ENCODE data around the gene NINJ2.

The NINJ2 gene

DNA sequence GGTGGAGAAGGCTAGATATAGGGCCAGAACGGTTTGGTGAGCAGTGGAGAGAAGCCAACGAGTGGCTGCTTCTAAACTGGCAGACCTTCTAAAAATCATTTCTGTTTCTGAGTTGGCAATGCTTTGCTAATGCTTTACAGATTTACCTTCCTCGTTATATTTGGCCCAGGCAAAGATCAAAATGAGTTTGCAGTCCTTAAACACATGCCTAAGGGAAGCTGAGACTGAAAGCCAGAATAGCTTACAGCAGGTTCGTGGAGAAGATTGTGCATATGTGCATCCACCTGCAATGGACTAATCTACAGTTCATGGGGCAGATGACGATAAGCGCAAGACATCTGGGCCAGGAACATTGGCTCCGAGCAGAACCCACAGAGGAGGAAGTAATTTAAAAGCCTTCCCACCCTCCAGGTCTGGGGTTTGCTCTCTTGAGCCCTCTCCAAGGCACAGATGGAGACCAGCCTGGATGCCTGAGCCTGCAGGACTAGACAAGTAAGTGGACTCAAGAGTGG is 99.4 kb downstream of the NINJ2 start:
- no peak for DNase-seq

DNA sequence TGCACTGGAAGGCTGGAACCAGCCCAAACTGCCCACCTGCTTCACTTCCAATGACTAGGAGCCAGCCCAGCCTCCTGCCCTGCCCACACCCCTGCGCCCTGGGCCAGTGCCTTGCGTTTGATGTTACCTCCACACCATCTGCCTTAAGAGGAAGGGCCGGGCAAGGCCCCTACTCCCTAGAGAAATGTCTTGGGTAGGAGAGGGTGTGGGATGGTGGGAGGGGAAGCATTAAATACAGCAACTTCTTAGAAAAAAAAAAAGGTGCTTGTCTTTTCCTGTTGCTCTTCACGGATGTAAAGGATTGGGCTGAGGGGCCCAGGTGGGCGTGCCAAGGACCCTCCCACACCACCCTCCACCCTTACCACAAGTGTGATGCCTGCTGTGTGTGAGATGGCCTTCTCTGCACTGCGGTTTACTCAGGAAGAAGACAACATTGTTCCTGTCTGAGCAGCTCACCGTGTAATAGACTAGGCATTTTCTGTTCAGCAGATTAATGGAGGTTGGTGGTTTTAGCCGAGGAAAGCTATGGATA is 99.9 kb downstream of the NINJ2 start:
- peak; percentile 73 for DNase-seq

DNA sequence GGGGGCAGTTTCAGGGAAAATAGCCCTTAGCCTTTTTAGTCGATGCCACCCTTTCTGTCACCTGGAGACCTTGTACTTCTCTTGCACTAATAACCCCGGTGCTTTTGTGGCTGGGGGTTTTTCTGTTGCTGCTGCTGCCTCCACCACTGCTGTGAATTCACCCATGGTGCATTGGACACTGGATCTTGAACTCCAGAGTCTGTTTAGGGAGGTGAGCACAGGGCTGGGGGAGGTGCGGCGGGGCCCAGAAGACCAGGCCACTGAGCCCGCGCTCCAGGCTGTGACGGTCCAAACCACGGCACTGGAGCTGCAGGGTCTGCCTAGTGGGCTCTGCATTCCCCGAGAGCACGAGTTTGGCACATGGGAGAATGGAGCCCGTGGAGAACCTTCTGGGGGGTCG is 100.6 kb downstream of the NINJ2 start:
- no peak for DNase-seq

DNA sequence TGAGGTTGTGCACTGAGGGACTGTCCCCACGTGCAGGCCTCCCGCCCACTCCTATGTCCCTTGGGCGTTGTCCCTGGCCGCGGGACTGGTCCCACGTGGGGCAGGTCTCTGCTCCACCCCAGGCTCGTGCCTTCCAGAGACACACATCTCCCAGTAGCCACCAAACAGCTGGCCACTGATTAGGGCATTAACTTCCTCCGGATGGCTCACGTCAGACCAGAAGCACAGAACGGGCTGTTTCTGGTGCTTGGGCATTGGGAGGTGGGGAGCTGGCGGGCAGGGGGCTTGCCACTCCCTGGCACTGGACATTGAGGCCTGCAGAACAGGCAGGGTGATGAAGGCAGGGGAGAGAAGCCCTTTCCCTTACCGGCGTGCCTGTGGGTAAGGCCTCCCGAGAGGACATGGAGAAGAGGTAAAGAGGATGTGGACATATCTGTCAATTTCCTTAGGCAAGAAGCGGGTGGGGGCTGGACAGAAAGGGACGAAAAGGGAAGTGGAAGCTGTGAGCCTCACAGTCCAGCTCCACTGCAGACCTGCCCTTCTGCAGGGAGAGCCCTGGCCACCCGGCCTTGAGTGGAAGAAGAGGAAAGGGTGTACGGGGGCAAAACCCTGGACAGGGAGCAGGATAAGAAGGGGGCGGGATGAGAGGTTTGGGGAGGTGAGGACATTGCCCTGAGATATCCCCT is 101.2 kb downstream of the NINJ2 start:
- DNase-seq = no peak

DNA sequence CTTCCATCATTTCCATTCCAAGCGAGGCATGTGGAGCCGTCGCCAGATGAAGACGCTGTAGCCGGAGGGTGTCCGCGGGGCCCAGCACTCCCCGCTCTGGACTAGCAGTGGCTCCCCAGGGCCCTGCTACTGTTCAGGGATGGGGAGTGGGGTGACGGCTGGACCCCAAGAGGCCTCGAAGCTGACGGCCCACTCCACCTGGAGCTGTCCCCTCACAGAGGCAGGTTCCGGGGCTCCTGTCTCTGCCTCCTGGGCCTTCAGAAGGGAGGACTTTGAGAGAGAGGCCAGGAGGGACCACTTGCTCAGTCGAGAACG is 101.9 kb downstream of the NINJ2 start:
- no peak for DNase-seq

DNA sequence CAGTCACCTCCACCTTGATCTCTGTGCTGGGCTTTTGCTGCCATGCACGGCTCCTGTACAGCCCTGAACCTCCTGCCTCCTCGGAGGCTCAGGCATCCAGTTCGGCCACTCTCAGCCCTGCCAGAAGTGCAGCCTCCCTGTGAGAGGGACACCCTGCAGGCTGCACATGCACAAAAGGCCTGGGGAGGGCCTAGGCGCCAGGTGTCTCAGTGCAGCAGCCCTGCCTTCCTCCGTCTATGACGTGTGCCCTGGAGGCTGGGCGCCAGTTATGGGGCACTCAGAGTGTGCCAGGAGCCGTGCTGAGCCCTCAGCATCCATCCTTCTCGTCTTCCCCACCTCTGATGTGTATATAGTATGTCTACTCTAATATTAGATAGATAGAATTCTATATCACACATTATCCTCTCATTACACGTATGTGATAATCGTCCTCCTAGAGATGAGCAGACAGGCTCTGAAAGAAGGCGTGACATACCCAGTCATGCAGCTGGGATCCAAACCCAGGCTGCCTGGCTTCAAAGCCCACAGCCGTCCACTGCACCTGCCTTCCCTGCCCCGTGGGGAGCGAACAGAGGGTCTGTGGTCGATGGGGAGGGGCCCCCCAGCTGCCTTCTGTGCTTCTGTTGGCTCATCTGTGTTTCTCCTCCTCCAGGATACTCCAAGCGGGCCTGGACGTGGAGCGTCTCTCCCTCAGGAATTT is 102.4 kb downstream of the NINJ2 start:
- no peak for DNase-seq

DNA sequence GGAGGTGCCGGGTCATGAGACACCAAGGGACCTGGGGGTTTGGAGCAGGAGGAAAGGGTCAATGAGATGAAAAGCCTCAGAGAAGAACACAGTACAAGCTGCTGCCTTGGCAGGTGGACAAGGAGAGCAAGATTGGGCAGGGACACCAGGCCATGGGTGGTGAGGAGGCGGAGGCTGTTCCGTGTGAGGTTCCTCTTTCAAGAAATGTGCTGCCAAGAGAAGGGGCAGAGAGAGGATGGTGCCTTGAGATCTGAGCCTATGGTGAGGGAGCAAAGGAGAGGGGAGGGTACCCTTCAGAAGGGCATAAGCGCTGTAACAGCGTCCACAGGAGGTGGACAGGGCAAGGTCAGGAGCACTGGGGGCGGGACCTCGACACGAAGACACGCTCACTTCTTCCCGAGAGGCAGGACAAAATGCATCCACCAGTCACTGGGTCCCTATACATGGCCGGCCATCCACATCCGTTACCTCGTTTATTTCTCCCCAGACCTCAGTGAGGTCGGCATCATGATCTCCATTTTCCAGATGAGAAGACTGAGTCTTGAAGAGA is 103.3 kb downstream of the NINJ2 start:
- DNase-seq = no peak

DNA sequence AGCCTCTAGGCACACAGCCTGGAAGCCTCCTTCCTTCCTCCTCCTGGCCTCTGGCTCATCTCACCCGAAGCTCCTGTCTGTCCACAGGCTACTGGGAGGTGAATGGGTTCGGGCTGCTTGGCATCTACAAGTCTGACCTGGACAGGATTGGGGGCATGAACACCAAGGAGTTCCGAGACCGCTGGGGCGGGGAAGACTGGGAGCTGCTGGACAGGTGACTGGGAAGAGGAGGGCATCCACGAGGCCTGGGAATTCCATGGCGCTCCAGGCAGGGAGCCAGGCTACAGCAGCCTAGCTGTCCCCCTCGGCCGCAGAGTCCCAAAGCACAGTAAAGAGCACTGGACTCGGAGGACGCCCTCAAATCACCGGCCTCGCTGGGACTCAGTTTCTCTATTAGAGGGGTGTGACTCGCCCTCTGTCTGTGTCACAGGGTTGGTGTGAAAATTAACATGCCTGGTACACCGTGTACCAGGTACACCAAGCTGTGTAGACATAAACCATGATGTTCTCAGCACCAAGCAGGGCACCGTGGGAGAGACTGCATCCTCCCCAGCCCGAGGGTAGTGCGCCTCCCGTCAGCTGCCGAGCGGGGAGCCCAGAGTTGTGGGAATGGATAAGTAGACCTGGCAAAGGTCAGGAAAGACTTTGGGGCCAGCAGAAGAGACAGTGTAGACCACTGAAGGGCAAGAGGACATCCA is 103.9 kb downstream of the NINJ2 start:
- no peak for DNase-seq

DNA sequence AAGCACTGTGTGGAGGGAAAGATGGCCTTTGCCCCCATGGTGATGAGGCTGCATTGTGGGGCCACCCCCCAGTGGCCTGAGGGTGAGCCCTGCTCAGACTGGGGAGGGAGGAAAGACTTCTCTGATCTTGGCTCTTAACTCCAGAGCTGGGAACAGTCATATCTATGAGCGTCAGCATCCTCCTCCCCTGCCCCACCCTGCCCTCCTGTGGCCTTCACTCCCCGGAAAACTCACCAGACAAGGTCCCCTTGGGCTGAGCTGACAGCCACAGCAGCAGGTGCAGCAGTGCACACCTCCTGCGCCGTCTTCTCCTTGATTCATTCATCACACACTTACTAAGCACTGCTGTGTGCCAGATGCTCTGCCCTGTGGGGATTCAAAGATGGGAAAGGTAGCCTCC is 104.7 kb downstream of the NINJ2 start:
- DNase-seq = no peak

DNA sequence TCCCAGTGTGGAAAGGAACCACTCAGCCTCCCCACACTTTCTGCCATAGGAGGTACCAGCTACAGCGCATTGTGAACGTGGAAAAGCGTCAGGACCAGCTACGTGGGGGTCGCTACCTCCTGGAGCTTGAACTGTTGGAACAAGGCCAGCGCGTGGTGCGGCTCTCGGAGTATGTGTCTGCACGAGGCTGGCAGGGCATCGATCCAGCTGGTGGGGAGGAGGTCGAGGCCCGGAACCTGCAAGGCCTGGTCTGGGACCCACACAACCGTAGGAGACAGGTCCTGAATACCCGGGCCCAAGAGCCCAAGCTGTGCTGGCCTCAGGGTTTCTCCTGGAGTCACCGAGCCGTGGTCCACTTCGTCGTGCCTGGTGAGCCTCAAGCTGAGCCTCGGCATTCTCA is 106.7 kb downstream of the NINJ2 start:
- no peak for DNase-seq

DNA sequence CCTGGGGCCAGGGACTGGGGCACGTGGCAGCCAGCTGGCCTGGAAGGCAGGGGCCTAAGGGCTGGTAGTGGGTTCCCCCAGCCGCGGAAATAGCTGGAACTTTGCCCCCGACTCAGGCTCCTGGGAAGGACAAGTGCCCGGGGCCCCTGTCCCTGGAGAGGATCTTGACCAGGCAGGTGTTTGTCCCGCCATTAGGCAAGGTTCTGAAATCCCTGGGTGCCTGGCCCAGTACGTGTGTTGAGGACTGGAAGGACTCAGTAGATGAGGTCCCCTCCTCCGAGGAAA is 109.3 kb downstream of the NINJ2 start:
- DNase-seq = no peak

DNA sequence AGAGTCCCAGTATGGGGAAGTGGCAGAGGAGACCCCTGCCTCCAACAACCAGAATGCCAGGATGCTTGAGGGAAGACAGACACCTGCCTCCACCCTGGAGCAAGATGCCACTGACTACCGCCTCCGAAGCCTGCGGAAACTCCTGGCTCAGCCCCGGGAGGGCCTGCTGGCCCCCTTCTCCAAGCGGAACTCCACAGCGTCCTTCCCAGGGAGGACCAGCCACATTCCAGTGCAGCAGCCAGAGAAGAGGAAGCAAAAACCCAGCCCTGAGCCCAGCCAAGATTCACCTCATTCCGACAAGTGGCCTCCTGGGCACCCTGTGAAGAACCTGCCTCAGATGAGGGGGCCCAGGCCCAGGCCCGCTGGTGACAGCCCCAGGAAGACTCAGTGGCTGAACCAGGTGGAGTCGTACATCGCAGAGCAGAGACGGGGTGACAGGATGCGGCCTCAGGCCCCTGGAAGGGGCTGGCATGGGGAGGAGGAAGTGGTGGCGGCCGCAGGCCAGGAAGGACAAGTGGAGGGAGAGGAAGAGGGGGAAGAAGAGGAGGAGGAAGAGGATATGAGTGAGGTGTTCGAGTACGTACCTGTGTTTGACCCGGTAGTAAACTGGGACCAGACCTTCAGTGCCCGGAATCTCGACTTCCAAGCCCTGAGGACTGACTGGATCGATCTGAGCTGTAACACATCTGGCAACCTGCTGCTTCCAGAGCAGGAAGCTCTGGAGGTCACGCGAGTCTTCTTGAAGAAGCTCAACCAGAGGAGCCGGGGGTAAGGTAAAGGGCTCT is 109.8 kb downstream of the NINJ2 start:
- DNase-seq = no peak

DNA sequence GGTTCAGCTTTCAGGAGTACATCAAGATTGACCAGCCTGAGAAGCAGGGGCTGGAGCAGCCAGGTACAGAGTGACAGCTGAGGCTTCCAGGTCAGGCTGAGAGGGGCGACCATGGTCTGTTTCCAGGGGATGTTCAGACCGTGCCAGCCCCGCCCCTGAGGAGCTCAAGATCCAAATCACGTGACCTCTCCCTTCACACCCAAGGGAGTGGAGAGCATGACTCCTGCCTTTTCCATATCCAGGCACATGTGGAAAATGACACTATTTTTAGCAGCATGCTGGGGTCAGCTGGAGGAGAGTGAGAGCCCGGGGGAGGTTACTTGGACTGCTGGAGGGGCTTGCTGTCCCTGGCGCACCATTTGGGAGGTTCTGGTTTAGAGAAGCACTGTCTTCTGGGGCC is 110.8 kb downstream of the NINJ2 start:
- DNase-seq = no peak

DNA sequence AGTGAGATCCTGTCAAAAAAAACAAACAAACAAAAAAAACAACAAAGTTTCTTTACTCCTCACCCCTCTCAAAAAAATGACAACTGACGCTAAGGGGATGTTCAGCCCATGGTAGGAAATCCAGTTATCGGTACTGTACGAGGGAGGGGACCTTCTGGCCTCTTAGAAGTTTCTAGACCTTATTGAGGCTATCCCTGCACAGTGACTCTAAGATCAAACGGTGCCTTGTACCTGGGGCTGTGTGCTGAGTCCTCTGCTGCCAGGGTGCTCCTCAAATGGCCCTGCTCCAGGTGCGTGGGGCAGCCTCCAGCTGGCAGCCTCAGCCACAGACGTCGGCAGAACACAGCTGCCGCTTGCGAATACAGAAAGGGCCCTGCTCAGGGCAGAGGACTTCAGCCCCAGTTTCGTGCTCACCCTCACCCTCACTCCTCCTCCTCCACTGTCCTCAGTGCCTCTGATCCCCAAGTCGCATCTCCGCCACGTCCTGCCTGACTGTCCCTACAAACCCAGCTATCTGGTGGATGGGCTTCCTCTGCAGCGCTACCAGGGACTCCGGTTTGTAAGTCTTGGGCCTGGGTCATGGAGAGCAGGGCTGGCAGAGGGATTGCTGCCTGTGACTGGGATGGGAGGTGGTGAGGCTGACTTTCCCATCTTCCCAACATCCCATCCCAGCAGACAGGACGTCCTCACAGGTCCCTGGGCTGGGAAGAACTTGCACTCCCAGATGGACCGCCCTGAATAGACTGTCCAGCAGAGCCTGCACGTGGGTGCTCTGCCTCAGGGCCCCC is 112.6 kb downstream of the NINJ2 start:
- DNase-seq = no peak

DNA sequence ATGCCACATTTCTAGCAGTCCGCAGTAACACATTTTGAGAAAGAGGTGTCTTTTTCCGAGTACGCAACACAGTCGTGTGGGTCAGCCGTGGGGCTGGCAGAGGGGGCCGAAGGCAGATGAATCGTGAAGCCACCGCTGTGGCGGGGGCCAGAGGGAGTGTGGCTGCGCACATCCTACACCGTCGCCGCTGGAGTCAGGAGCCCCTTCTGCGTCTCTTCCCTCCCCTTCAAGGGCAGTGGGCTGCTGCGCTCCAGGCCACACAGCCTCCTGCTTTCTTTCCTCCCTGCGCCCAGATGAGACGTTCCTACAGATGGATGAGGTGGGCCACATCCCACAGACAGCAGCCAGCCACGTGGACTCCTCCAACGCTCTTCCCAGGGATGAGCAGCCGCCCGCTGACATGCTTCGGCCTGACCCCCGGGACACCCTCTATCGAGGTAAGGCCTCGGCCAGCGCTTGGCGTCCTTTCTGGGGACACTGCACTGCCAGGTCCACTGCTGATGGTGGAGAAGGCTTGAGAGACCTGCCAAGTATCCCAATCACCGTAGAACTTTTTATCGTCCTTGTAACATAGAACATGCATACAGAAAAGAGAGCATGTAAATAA is 113.7 kb downstream of the NINJ2 start:
- no peak for DNase-seq

DNA sequence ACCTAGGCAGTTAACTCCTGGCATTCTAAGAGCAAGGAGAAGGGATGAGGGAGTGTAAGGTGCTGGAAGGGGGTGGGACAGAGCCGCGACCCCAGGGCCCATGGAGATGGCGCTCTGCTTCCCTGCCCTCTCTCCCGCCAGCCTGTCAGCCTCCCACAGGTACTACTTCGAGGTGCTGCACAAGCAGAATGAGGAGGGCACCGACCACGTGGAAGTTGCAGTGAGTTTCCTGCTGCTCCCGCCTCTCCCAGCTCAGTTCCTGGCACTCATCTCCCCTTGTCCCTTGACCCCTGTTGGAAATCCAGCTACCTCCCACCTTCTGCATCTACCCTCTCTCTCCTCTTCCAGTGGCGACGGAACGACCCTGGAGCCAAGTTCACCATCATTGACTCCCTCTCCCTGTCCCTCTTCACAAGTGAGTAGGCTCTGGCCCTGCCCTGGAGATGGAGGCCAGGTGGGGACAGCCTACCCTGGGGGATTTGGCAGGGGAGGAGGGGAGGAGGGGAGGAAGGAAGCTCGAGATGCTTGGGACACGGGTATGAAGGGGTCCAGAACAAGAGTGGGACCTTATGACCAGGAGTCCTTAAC is 115.3 kb downstream of the NINJ2 start:
- DNase-seq = no peak

DNA sequence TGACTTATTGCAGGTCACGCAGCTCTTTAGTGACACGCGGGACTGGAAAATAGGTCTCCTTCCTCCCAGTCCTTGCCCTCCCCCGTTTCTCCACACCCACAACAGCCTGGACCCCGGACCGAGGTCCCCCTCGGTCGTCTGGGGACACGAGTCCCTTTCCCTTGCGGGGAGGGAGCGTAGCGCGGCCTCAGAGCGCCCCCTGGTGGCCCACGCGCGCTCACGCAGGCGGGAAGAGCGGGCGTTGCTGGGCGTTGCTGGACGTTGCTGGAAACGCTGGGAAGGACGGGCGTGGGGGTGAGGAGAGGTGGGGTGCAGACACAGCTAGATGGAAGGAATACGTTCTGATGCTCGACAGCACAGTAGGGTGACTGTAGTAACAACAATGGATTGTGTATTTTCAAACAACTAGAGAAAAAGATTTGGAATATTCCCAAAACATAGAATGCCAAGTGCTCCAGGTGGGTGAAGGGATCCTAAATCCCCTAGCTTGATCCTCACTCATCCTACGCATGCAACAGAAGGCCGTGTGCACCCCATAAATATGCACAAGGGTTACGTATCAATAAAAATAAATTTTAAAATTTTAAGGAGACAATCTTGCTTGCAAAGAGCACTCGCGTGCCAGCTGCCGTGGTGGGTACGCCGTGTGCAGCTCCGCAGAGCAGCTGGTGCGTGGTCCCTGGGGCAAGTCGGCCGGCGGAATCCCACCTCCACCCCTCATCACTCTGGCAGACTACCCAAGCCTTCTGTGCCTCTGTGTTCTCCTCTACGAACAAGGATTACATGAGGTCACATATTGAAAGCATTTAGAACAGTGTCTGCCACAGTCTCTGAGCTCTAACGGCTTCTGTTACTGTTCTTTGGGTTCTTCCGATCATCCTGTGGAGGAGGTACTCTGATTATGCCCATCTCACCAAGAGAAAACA is 116.1 kb downstream of the NINJ2 start:
- peak; percentile 49 for DNase-seq

DNA sequence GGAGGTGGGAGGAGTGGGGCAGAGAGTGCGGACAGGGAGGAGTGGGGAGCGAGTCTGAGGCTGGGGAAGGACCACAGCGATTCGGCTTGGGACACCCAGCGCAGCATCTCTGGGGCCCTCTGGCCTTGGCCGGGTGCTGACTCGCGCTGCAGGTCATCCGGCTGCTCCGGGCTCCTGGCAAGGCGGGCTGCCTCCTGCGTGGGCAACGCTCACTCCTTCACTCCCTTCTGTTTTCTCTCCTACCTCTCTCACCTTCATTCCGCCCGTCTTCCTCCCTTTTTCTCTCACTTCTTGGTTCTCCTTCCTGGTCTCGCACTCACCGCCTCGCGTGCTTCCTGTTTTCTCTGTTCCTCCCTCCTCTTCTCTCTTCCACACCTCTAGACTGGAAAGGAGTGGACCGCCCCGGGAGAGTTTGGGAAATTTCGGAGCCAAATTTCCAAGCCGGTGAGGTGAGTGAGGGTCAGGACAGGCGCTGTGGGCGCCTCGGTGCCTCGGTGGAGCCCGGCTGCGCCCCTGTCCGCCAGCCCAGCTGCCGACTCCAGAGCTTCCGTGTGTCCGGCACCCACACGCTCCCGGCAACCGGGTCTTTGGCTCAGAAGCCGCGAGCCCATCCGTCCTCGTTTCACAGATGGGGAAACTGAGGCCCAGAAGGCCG is 116.9 kb downstream of the NINJ2 start:
- no peak for DNase-seq

DNA sequence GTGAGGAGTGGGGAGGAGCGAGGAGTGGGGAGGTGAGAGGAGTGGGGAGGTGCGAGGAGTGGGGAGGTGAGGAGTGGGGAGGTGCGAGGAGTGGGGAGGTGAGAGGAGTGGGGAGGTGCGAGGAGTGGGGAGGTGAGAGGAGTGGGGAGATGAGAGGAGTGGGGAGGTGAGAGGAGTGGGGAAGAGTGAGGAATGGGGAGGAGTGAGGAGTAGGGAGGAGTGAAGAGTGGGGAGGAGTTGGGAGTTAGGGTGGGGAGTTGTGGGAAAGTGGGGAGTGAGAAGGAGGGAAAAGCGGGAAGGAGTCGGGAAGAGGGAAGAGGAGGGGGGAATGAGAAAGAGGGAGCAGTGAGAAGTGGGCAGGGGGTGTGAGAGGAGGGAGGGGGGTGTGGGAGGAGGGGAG is 117.4 kb downstream of the NINJ2 start:
- no peak for DNase-seq
